ENCODE data around the gene ERC2. TPM values are rescaled to one million over a fixed set of nuclear protein-coding genes. Genes with fewer than 3 reads are reported as not detected.

Gene ERC2
- total and polyA plus RNA-seq, 9 donors = 1.2 to 9.4 (median 5.4) TPM

DNA sequence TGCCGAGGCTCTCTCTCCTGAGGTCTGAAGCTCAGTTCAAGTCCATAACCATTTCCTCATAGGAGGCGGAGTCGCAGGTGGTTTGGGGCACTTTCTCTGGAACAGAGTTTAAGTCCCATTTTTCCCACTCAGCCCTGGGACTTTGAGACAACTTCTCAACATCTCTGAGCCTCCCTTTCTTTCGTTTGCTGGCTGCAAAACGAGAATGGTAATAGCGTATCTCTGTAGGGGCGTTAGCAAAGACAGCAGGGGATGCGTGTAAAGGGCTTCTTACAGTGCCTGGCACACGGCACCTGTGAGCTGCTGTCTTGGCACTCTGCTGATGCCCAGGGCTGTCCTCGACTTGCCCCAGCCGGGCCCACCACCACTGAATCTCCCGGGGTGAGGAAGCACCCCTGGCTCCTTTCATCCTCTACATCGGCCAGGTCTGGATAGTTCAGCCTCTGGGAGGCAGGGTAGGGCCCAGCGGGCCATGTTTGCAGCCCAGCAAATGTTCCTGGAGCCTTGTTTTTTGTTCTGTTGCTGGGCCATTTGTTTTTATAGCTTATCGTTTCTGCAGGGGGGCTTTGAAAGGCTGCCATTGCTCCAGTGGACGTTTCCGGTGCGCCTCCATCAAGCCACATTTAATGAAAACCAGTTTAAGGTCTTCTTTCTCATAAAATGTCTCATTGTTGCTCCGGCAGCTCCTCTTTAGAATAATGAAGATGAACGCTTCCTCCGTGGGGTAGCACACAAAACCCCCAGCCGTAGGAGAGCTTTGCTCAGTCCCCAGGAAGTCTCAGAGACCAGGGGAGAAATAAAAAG is 921.2 kb downstream of the ERC2 start:
- 89 to 90% (median 89%) methylated on average over 22 of the region's 22 CpGs for WGBS, 3 donors
- intact Hi-C loops (cut with DNase I) = no loop called here
- no peak for TF ChIP-seq POLR2A (IDR thresholded peaks at IDR 0.05)
- TF ChIP-seq, protein P1, sequence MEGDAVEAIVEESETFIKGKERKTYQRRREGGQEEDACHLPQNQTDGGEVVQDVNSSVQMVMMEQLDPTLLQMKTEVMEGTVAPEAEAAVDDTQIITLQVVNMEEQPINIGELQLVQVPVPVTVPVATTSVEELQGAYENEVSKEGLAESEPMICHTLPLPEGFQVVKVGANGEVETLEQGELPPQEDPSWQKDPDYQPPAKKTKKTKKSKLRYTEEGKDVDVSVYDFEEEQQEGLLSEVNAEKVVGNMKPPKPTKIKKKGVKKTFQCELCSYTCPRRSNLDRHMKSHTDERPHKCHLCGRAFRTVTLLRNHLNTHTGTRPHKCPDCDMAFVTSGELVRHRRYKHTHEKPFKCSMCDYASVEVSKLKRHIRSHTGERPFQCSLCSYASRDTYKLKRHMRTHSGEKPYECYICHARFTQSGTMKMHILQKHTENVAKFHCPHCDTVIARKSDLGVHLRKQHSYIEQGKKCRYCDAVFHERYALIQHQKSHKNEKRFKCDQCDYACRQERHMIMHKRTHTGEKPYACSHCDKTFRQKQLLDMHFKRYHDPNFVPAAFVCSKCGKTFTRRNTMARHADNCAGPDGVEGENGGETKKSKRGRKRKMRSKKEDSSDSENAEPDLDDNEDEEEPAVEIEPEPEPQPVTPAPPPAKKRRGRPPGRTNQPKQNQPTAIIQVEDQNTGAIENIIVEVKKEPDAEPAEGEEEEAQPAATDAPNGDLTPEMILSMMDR (IDR thresholded peaks at IDR 0.05) = no peak
- TF ChIP-seq EP300 (IDR thresholded peaks at IDR 0.05) = no peak

DNA sequence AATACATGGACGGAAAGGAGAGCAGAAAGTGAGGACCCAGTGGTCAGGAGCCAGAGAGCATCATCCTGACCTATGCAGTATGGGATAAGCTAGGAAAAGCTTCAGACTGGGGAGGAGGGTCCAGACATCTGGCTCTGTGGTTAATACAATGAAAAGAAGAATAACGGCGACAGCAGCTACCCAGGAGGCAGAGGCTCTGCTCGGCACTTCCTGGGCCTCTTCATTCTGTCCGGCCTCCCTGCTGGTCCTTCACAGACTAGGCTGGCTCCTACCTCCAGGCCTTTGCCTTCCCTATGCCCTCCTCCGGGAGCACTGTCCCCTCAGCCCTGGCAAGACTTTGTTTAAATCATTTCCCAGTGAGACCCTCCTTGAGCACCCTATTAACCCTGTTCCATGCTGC is 922.3 kb downstream of the ERC2 start:
- no peaks in the 10 kb centered on the region for H3K27me3 ChIP-seq
- no peaks in the 10 kb centered on the region for H3K9me3 ChIP-seq
- no peak for TF ChIP-seq EP300 (IDR thresholded peaks at IDR 0.05)
- TF ChIP-seq POLR2A (IDR thresholded peaks at IDR 0.05) = no peak
- TF ChIP-seq, protein P1 (IDR thresholded peaks at IDR 0.05) = no peak
- no peak overlapping the region for H3K4me3 ChIP-seq
- WGBS, 3 donors = 84 to 86% (median 84%) methylated on average over 6 of the region's 6 CpGs
- no peaks in the 10 kb centered on the region for H3K36me3 ChIP-seq
- no peaks in the 10 kb centered on the region for H3K4me1 ChIP-seq (ENCODE audit: insufficient read depth)
- intact Hi-C loops (cut with DNase I) = no loop called here
- no peak overlapping the region for H3K27ac ChIP-seq
- DNase-seq = no peak

More for the DNA sequence above, 921.2 kb downstream of the ERC2 start:
- no peak for DNase-seq
- H3K27me3 ChIP-seq = no peaks in the 10 kb centered on the region
- no peaks in the 10 kb centered on the region for H3K9me3 ChIP-seq
- H3K4me3 ChIP-seq = no peak overlapping the region
- H3K36me3 ChIP-seq = no peaks in the 10 kb centered on the region
- H3K4me1 ChIP-seq (ENCODE audit: insufficient read depth) = no peaks in the 10 kb centered on the region
- H3K27ac ChIP-seq = no peak overlapping the region

DNA sequence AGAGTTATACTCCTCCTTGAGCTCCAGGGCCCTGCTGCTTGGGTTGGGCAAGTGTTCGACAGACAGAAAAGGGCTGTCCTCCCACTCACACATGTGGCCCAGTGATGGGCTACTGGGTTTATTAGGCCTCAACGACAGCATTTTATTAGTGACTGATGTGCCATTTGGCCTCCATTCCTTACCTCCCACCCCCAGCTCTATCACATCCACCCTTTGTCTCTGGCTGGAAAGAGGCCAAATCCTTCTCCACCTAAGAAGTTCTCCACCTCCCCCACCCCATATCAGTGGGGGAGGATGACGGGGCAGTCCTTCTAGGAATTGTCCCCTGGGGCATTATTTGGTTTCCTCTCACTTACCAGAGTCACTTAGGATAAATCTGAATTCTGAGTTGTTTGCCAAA is 924.0 kb downstream of the ERC2 start:
- no peak for DNase-seq
- Histone ChIP-seq H3K27me3 (no peaks in the 10 kb centered on the region), H3K4me1 (ENCODE audit: insufficient read depth) (peaks cover 2% of the 10 kb centered on the region), H3K36me3 (no peaks in the 10 kb centered on the region), H3K27ac (no peak overlapping the region), H3K4me3 (no peak overlapping the region), H3K9me3 (no peaks in the 10 kb centered on the region)
- WGBS, 3 donors = 29 to 58% (median 52%) methylated on average over 3 of the region's 3 CpGs
- intact Hi-C loops (cut with DNase I) = no loop called here
- TF ChIP-seq POLR2A (IDR thresholded peaks at IDR 0.05) (no peak), EP300 (IDR thresholded peaks at IDR 0.05) (no peak)
- TF ChIP-seq, protein P1 (IDR thresholded peaks at IDR 0.05) = no peak

DNA sequence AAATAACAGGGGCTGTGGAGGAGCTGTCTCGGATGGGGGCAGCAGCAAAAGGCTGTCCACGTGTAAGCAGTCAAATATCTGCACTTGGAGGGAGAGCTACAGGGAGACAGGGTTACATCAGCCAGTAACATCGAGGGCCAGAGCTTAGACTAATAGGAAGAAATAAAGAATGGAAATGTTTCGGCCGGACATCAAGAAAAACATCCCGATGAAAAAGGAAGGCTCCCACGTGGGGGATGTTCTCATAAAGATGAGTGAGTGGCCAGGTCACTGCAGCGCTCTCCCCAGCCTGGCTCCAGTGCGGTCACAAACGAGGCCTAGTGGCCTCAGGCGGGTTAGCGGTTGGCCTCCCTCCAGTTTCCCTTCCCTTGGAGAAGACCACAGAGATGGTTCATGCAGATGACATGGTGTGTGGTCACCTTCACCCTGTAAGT is 925.1 kb downstream of the ERC2 start:
- 55 to 68% (median 65%) methylated on average over 12 of the region's 12 CpGs for WGBS, 3 donors
- H3K36me3 ChIP-seq = no peaks in the 10 kb centered on the region
- no peaks in the 10 kb centered on the region for H3K27me3 ChIP-seq
- TF ChIP-seq EP300 (IDR thresholded peaks at IDR 0.05) (no peak), POLR2A (IDR thresholded peaks at IDR 0.05) (no peak)
- TF ChIP-seq, protein P1 (IDR thresholded peaks at IDR 0.05) = no peak
- no peak overlapping the region for H3K4me3 ChIP-seq
- peaks cover 2% of the 10 kb centered on the region for H3K4me1 ChIP-seq (ENCODE audit: insufficient read depth)
- DNase-seq = no peak
- intact Hi-C loops (cut with DNase I) = no loop called here
- H3K27ac ChIP-seq = no peak overlapping the region
- no peaks in the 10 kb centered on the region for H3K9me3 ChIP-seq

Data from ovary (tissue), 9 donors.